Measurements from ENCODE around the gene ALMS1. TPM values are rescaled to one million over a fixed set of nuclear protein-coding genes. Genes with fewer than 3 reads are reported as not detected.

ALMS1 gene
- 10 to 100 TPM; 31.3 to 36.1 (median 32.4) TPM for total RNA-seq

GRCh38 chr2:73385504-73386341 lies at the start of gene ALMS1:
ALMS1 (plus strand) TSS chr2:73385836; CDS start chr2:73385869, 33 bp downstream.
- peak within 1 kb of the TSS; percentile 66 to 85 (median 75) for H3K4me3 ChIP-seq
- TF ChIP-seq CTCF (IDR thresholded peaks at IDR 0.05) = peak; percentile 35 to 42 (median 37)
- no peak for TF ChIP-seq EP300 (IDR thresholded peaks at IDR 0.05)
- no peak for TF ChIP-seq POLR2A (IDR thresholded peaks at IDR 0.05; ENCODE audit: low read depth)
- peak; percentile 59 to 73 for TF ChIP-seq POLR2AphosphoS5 (IDR thresholded peaks at IDR 0.05)
- no peaks in the 10 kb centered on the region for H3K9me3 ChIP-seq
- DNase-seq (ENCODE audit: extremely low spot score) = peak; percentile 97
- no peaks in the 10 kb centered on the region for H3K36me3 ChIP-seq
- H3K27me3 ChIP-seq = no peaks in the 10 kb centered on the region
- peak within 1 kb of the TSS; percentile 84 to 94 (median 90) for H3K27ac ChIP-seq (replicated peaks in 1 of 4)
- H3K4me1 ChIP-seq = peaks cover 10 to 23% (median 20%) of the 10 kb centered on the region in 4 donors
- intact Hi-C loops (cut with DNase I) = loop anchor here (10.0 kb wide), 2 partner anchors 121 to 171 kb away; partner anchors contain the start of gene SMYD5
- 0% methylated on average over 34 of the region's 84 CpGs for WGBS

GRCh38 chr2:73337828-73338227 lies 47.8 kb upstream of the ALMS1 start:
- intact Hi-C loops (cut with DNase I) = no loop called here
- H3K4me3 ChIP-seq = no peak overlapping the region
- WGBS = 24% methylated on average over 3 of the region's 3 CpGs
- no peak overlapping the region for H3K27ac ChIP-seq (replicated peaks in 1 of 4)
- no peaks in the 10 kb centered on the region for H3K4me1 ChIP-seq
- TF ChIP-seq CTCF (IDR thresholded peaks at IDR 0.05) (no peak), EP300 (IDR thresholded peaks at IDR 0.05) (no peak), POLR2A (IDR thresholded peaks at IDR 0.05; ENCODE audit: low read depth) (no peak), POLR2AphosphoS5 (IDR thresholded peaks at IDR 0.05) (no peak)
- no peaks in the 10 kb centered on the region for H3K27me3 ChIP-seq
- H3K36me3 ChIP-seq = no peaks in the 10 kb centered on the region
- peaks cover 0 to 17% (median 9%) of the 10 kb centered on the region in 4 donors for H3K9me3 ChIP-seq
- DNase-seq (ENCODE audit: extremely low spot score) = no peak

GRCh38 chr2:73339201-73339600 lies 46.4 kb upstream of the ALMS1 start:
- intact Hi-C loops (cut with DNase I) = no loop called here
- Histone ChIP-seq H3K27ac (replicated peaks in 1 of 4) (no peak overlapping the region), H3K36me3 (no peaks in the 10 kb centered on the region), H3K9me3 (peaks cover 0 to 12% (median 9%) of the 10 kb centered on the region in 4 donors), H3K4me1 (no peaks in the 10 kb centered on the region), H3K27me3 (no peaks in the 10 kb centered on the region), H3K4me3 (no peak overlapping the region)
- WGBS = 53% methylated on average over 3 of the region's 3 CpGs
- DNase-seq (ENCODE audit: extremely low spot score) = no peak
- no peak for TF ChIP-seq POLR2A (IDR thresholded peaks at IDR 0.05; ENCODE audit: low read depth)
- no peak for TF ChIP-seq EP300 (IDR thresholded peaks at IDR 0.05)
- TF ChIP-seq CTCF (IDR thresholded peaks at IDR 0.05) = no peak
- TF ChIP-seq POLR2AphosphoS5 (IDR thresholded peaks at IDR 0.05) = no peak

- intact Hi-C loops (cut with DNase I) = no loop called here
- Histone ChIP-seq H3K27me3 (no peaks in the 10 kb centered on the region), H3K36me3 (no peaks in the 10 kb centered on the region), H3K4me1 (no peaks in the 10 kb centered on the region), H3K27ac (replicated peaks in 1 of 4) (no peak overlapping the region), H3K9me3 (no peaks in the 10 kb centered on the region), H3K4me3 (no peak overlapping the region)
- DNase-seq (ENCODE audit: extremely low spot score) = no peak
- WGBS = 70% methylated on average over 3 of the region's 3 CpGs
- TF ChIP-seq POLR2A (IDR thresholded peaks at IDR 0.05; ENCODE audit: low read depth) (no peak), CTCF (IDR thresholded peaks at IDR 0.05) (no peak), EP300 (IDR thresholded peaks at IDR 0.05) (no peak), POLR2AphosphoS5 (IDR thresholded peaks at IDR 0.05) (no peak)
Measured at GRCh38 chr2:73341039-73341438, 44.6 kb upstream of the ALMS1 start.
